Endothelial cell of umbilical vein (primary cell): ENCODE measurements around the gene ANXA11. TPM values are rescaled to one million over a fixed set of nuclear protein-coding genes. Genes with fewer than 3 reads are reported as not detected.

ENCODE experiments used
- BruUV-seq: library from RNA; stranded (reverse); fragments of 400-500 nt; replicated peaks from 2 replicates; lab custom pipeline; 2021; lab: Mats Ljungman, UMichigan
- CTCF ChIA-PET: fragments of 300-600, 350-600 bp; sonication (Branson Sonifier 250); formaldehyde crosslinking; loops from one replicate; lab custom pipeline; 2021; ENCODE audit warnings: antibody characterized with exemption, inconsistent platforms; lab: Charles Lee
- POLR2A ChIA-PET: fragments of 300-600, 350-600 bp; sonication (Branson Sonifier 250); formaldehyde crosslinking; loops from one replicate; lab custom pipeline; 2021; ENCODE audit warnings: antibody characterized with exemption, inconsistent platforms; lab: Charles Lee
- DNase-seq: peaks from one replicate; pipeline ENCODE4 v3.0.0-alpha.2; 2011; ENCODE audit warnings: low read depth, low spot score
- FAIRE-seq: peaks from 2 replicates; lab custom pipeline; 2011; peaks lifted over from hg19 to GRCh38; lab: Jason Lieb, UNC
- H2AFZ ChIP-seq: 2 replicates; pipeline ENCODE4 v1.6.0; 2012; ENCODE audit warnings: low read depth, low read length, control low read depth, inconsistent platforms
- H3K27ac ChIP-seq: 2 replicates; pipeline ENCODE4 v1.5.1; 2011; ENCODE audit warnings: low read depth, mild to moderate bottlenecking, control low read depth, low read length, moderate library complexity; ENCODE audit not compliant: insufficient read depth
- H3K27me3 ChIP-seq, 2 experiments: 2 replicates each; pipeline versions ENCODE4 v1.6.0 to v1.6.1; 2011; ENCODE audit warnings: low read length in 2 of 2, mixed read lengths in 1 of 2; ENCODE audit not compliant: control insufficient read depth in 2 of 2, insufficient read depth in 2 of 2
- H3K36me3 ChIP-seq, 2 experiments: 2 replicates in 1 of 2; 3 replicates in 1 of 2; pipeline ENCODE4 v1.5.1; 2011; ENCODE audit warnings: low read length in 2 of 2, mild to moderate bottlenecking in 1 of 2, moderate library complexity in 1 of 2; ENCODE audit not compliant: control insufficient read depth in 2 of 2, insufficient read depth in 2 of 2; ENCODE audit errors: extremely low read depth in 1 of 2
- H3K4me1 ChIP-seq: 3 replicates; pipeline ENCODE4 v1.5.1; 2011; ENCODE audit warnings: mild to moderate bottlenecking, low read length; ENCODE audit not compliant: control insufficient read depth, insufficient read depth; ENCODE audit errors: extremely low read depth
- H3K4me2 ChIP-seq: 2 replicates; pipeline ENCODE4 v1.6.1; 2011; ENCODE audit warnings: low read length, control low read depth, mixed read lengths; ENCODE audit not compliant: insufficient read depth
- H3K4me3 ChIP-seq, 3 experiments: fragments of 200-600 bp in 1 of 3; sonication (generic), shearing (Covaris generic) in 1 of 3; replicated peaks in 1 of 3; 2 replicates each; pipeline ENCODE4 v1.5.1; 2011 to 2016; ENCODE audit warnings: control low read depth in 3 of 3, low read length in 3 of 3, mild to moderate bottlenecking in 2 of 3, inconsistent platforms in 1 of 3, low read depth in 1 of 3, moderate library complexity in 1 of 3; ENCODE audit not compliant: insufficient read depth in 1 of 3
- H3K79me2 ChIP-seq: 2 replicates; pipeline ENCODE4 v1.6.0; 2012; ENCODE audit warnings: low read length, inconsistent platforms; ENCODE audit not compliant: control insufficient read depth, insufficient read depth
- H3K9ac ChIP-seq: replicated peaks from 2 replicates; pipeline ENCODE3; 2011; ENCODE audit warnings: low read length, control low read depth; ENCODE audit not compliant: insufficient read depth; ENCODE audit errors: extremely low read depth
- H3K9me1 ChIP-seq: replicated peaks from 3 replicates; pipeline ENCODE4 v1.6.0; 2011; ENCODE audit warnings: mild to moderate bottlenecking, low read length; ENCODE audit not compliant: control insufficient read depth, insufficient read depth; ENCODE audit errors: extremely low read depth
- H3K9me3 ChIP-seq: replicated peaks from 2 replicates; pipeline ENCODE4 v1.5.1; 2012; ENCODE audit warnings: low read length, inconsistent platforms; ENCODE audit not compliant: control insufficient read depth, insufficient read depth
- H4K20me1 ChIP-seq: replicated peaks from 2 replicates; pipeline ENCODE3; 2011; ENCODE audit warnings: mild to moderate bottlenecking, low read length; ENCODE audit not compliant: control insufficient read depth, insufficient read depth; ENCODE audit errors: extremely low read depth
- GATA2 ChIP-seq: IDR thresholded peaks from 2 replicates; pipeline ENCODE4 v1.7.0; 2011; ENCODE audit warnings: low read depth, mild to moderate bottlenecking, moderate library complexity, mixed read lengths, low read length; ENCODE audit not compliant: insufficient read length, insufficient read depth
- JUN ChIP-seq: IDR thresholded peaks from 2 replicates; pipeline ENCODE4 v1.6.1; 2011; ENCODE audit warnings: borderline replicate concordance, low read depth; ENCODE audit not compliant: insufficient read length, insufficient read depth
- MYC ChIP-seq: IDR thresholded peaks from one replicate; pipeline ENCODE4 v1.6.1; 2011; ENCODE audit warnings: mild to moderate bottlenecking, low read depth, low read length
- POLR2A ChIP-seq: IDR thresholded peaks from 2 replicates; pipeline ENCODE4 v1.6.1; 2012; ENCODE audit warnings: low read depth, mild to moderate bottlenecking, control low read depth, low read length
- dilution Hi-C: fragments of 300-500 bp; cut with MboI; formaldehyde crosslinking; loops from one replicate; pipeline ENCODE4 v1.15.0; 2019; ENCODE audit warnings: low sequenced_read_pairs; ENCODE audit not compliant: extremely low pct_ligation_motif_present
- intact Hi-C: fragments of 100-400 bp; cut with micrococcal nuclease; formaldehyde crosslinking; loops from one replicate; pipeline ENCODE4 v1.10.0; 2022
- polyA plus RNA-seq, 4 experiments: library from polyadenylated mRNA; depleted of rRNA in 3 of 4; stranded (reverse) in 3 of 4; unstranded in 1 of 4; fragments of >200 nt; gene quantifications; 2 replicates each; pipeline versions ENCODE4 v1.2.1 to v1.2.3, GENCODE V29; 2011 to 2012; ENCODE audit warnings: missing spikeins in 1 of 4
- total RNA-seq: library from RNA; stranded (reverse); gene quantifications from 2 replicates; pipeline ENCODE4 v1.2.3, GENCODE V29; 2021
- TF ChIP-seq, protein P1 (sequence below): IDR thresholded peaks from 2 replicates; pipeline ENCODE4 v1.6.1; 2011; ENCODE audit not compliant: insufficient read depth, insufficient read length

The ANXA11 gene
- total and polyA plus RNA-seq, 2 donors (not counting 3 experiments of a cell fraction or from before 2014, with no cell fraction given) = 59.2 to 143 TPM

DNA sequence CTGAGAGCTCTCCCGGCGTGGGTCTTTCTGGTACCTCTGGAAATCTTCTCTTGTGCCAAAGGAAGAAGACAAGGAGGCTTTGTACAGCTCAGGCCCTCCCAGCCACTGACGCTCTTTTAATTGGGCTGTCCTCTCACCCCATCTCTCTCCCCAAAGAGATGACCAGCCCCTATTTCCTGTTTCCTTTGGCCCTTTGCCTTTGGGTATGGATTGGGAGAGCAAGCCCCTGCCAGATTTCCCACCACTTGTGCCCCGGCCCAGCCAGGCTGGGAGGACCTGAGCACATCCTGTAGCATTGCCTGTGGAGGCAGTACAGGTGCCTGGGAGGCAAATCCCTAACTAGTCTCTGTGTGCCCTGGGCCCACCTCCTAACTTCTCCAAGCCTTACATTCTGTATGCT, 78.5 kb downstream of the ANXA11 start:
- Histone ChIP-seq H3K4me2 (no peak overlapping the region), H3K4me1 (no peaks in the 10 kb centered on the region), H2AFZ (no peak overlapping the region), H3K9me3 (no peaks in the 10 kb centered on the region), H3K27me3 (peaks cover 2 to 6% of the 10 kb centered on the region in 2 experiments), H3K27ac (no peak overlapping the region), H3K4me3 (no peak overlapping the region), H3K9me1 (no peaks in the 10 kb centered on the region), H3K9ac (no peak overlapping the region), H3K79me2 (no peaks in the 10 kb centered on the region), H3K36me3 (no peaks in the 10 kb centered on the region), H4K20me1 (no peaks in the 10 kb centered on the region)
- CTCF ChIA-PET = interaction anchor here (1.6 kb wide), 1 partner anchor 17 kb away, joined by 4 read pairs; no protein-coding TSS in a partner anchor
- no TSS peak for BruUV-seq
- intact Hi-C loops = no loop called here
- FAIRE-seq (no peak), DNase-seq (no peak)
- POLR2A ChIA-PET = no interaction called here
- dilution Hi-C loops = no loop called here
- TF ChIP-seq, protein P1, sequence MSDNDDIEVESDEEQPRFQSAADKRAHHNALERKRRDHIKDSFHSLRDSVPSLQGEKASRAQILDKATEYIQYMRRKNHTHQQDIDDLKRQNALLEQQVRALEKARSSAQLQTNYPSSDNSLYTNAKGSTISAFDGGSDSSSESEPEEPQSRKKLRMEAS = no peak
- TF ChIP-seq GATA2 (no peak), JUN (no peak)

DNA sequence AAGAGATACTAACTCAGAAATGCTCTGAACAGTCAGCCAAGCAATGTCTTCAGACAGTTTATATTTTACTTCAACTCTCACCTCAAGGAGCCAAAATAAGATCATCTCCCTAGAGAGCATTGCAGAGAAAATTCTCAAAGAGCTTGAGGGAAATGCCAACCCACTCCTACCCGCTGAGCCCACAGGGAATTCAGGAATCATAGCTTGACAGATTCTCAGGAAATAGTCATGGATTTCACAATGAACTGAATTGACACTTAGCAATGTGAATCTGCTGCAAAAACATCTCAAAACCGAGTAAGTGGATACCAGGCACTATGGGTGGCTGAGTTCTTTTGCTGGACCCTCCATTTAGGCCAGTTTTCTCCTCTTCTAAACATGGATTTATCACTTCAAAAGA, 82.6 kb downstream of the ANXA11 start:
- Histone ChIP-seq H3K9me3 (no peaks in the 10 kb centered on the region), H2AFZ (no peak overlapping the region), H3K27ac (no peak overlapping the region), H3K79me2 (no peaks in the 10 kb centered on the region), H3K36me3 (no peaks in the 10 kb centered on the region), H4K20me1 (no peaks in the 10 kb centered on the region), H3K9me1 (no peaks in the 10 kb centered on the region), H3K27me3 (peaks cover 2 to 4% of the 10 kb centered on the region in 2 experiments), H3K9ac (no peak overlapping the region), H3K4me2 (no peak overlapping the region), H3K4me3 (no peak overlapping the region), H3K4me1 (no peaks in the 10 kb centered on the region)
- dilution Hi-C loops (no loop called here), intact Hi-C loops (no loop called here)
- BruUV-seq = no TSS peak
- ChIA-PET CTCF (interaction anchor here (1.1 kb wide), 1 partner anchor 43 kb away, joined by 3 read pairs; no protein-coding TSS in a partner anchor), POLR2A (no interaction called here)
- no peak for TF ChIP-seq POLR2A
- TF ChIP-seq MYC = no peak
- DNase-seq (no peak), FAIRE-seq (no peak)
